Fibroblast of lung (primary cell): ENCODE measurements around the gene OR8A1.

Experiments used
- EZH2 ChIP-seq: IDR thresholded peaks from 2 replicates; pipeline ENCODE4 v1.5.1; 2012; ENCODE audit warnings: low read length, control low read depth, mild to moderate bottlenecking; ENCODE audit errors: missing control alignments
- TF ChIP-seq, protein P1 (sequence below), 2 donors: IDR thresholded peaks in 1 of 2; conservative IDR thresholded peaks in 1 of 2; 1 replicate in 1 of 2; 2 replicates in 1 of 2; pipeline ENCODE4 v1.5.1; 2011 to 2012; ENCODE audit warnings: low read length in 2 of 2, control low read depth in 1 of 2, inconsistent platforms in 1 of 2, low read depth in 1 of 2, mild to moderate bottlenecking in 1 of 2

DNA sequence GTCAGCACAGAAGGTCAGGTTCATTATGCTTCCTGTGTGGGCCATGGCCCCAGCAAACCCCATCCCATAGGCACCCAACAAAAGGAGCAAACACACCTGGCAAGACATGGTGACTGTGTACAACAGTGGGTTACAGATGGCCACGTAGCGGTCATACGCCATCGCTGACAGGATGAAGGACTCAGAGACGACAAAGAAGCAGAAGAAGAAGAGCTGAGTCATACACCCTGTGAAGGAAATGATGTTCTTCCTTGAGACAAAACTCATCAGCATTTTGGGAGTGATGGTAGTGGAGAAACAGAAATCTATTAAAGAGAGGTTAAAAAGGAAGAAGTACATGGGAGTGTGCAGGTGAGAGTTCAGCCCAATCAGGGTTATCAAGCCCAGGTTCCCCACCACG is 26.7 kb upstream of the OR8A1 start:
- no peak for TF ChIP-seq EZH2
- TF ChIP-seq, protein P1, sequence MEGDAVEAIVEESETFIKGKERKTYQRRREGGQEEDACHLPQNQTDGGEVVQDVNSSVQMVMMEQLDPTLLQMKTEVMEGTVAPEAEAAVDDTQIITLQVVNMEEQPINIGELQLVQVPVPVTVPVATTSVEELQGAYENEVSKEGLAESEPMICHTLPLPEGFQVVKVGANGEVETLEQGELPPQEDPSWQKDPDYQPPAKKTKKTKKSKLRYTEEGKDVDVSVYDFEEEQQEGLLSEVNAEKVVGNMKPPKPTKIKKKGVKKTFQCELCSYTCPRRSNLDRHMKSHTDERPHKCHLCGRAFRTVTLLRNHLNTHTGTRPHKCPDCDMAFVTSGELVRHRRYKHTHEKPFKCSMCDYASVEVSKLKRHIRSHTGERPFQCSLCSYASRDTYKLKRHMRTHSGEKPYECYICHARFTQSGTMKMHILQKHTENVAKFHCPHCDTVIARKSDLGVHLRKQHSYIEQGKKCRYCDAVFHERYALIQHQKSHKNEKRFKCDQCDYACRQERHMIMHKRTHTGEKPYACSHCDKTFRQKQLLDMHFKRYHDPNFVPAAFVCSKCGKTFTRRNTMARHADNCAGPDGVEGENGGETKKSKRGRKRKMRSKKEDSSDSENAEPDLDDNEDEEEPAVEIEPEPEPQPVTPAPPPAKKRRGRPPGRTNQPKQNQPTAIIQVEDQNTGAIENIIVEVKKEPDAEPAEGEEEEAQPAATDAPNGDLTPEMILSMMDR (conservative IDR thresholded peaks at IDR 0.05 in 1 of 2, IDR thresholded peaks at IDR 0.05 in 1 of 2; ENCODE audit: low read depth in 1 of 2, low read length in 2 of 2) = no peak
